ENCODE measurements around the gene CCN6. TPM values are rescaled to one million over a fixed set of nuclear protein-coding genes. Genes with fewer than 3 reads are reported as not detected.

Gene CCN6
- total RNA-seq, 3 donors from 2014 or later (not counting 1 experiment from before 2014, with no cell fraction given) = not detected

- Histone ChIP-seq H3K36me3 (ENCODE audit: control insufficient read depth, insufficient read depth, low read length) (no peaks in the 10 kb centered on the region), H3K27me3 (ENCODE audit: control insufficient read depth, insufficient read depth, low read length) (no peaks in the 10 kb centered on the region), H3K9me3 (ENCODE audit: control insufficient read depth, insufficient read depth, low read length) (no peaks in the 10 kb centered on the region), H3K27ac (ENCODE audit: low read length) (no peak overlapping the region), H3K4me3 (ENCODE audit: low read length) (no peak overlapping the region), H3K4me1 (ENCODE audit: control insufficient read depth, insufficient read depth, low read length) (no peaks in the 10 kb centered on the region)
- no peak for TF ChIP-seq CTCF (IDR thresholded peaks at IDR 0.05)
- Mint-ChIP-seq H3K4me1 (no peaks in the 10 kb centered on the region), H3K27me3 (ENCODE audit: low read depth in 2 of 2) (peaks cover 6 to 49% of the 10 kb centered on the region in 2 donors), H3K27ac (no peak overlapping the region), H3K9me3 (peaks cover 0 to 3% of the 10 kb centered on the region in 2 donors), H3K36me3 (peaks cover 11% of the 10 kb centered on the region), H3K4me3 (no peak overlapping the region)
- 78% methylated on average over 2 of the region's 2 CpGs for WGBS (ENCODE audit: insufficient coverage)
- intact Hi-C loops (cut with micrococcal nuclease) = no loop called here
- no peak for DNase-seq
- no peak for ATAC-seq
Observed at GRCh38 chr6:112106562-112106961, 52.7 kb downstream of the CCN6 start.

GRCh38 chr6:112109262-112109661 is 55.4 kb downstream of the CCN6 start:
- intact Hi-C loops (cut with micrococcal nuclease) = no loop called here
- no peaks in the 10 kb centered on the region for H3K27me3 ChIP-seq (ENCODE audit: control insufficient read depth, insufficient read depth, low read length)
- no peak overlapping the region for H3K27ac Mint-ChIP-seq
- no peaks in the 10 kb centered on the region for H3K4me1 Mint-ChIP-seq
- no peak overlapping the region for H3K4me3 Mint-ChIP-seq
- H3K4me1 ChIP-seq (ENCODE audit: control insufficient read depth, insufficient read depth, low read length) = no peaks in the 10 kb centered on the region
- no peak for ATAC-seq
- no peaks in the 10 kb centered on the region for H3K9me3 ChIP-seq (ENCODE audit: control insufficient read depth, insufficient read depth, low read length)
- H3K27me3 Mint-ChIP-seq (ENCODE audit: low read depth in 2 of 2) = peaks cover 13 to 46% of the 10 kb centered on the region in 2 donors
- peaks cover 10% of the 10 kb centered on the region for H3K36me3 Mint-ChIP-seq
- TF ChIP-seq CTCF (IDR thresholded peaks at IDR 0.05) = no peak
- H3K36me3 ChIP-seq (ENCODE audit: control insufficient read depth, insufficient read depth, low read length) = no peaks in the 10 kb centered on the region
- 93% methylated on average over 9 of the region's 9 CpGs for WGBS (ENCODE audit: insufficient coverage)
- no peak overlapping the region for H3K27ac ChIP-seq (ENCODE audit: low read length)
- no peak for DNase-seq
- peaks cover 0 to 3% of the 10 kb centered on the region in 2 donors for H3K9me3 Mint-ChIP-seq
- H3K4me3 ChIP-seq (ENCODE audit: low read length) = no peak overlapping the region

GRCh38 chr6:112113431-112113830 is 59.5 kb downstream of the CCN6 start:
- no peaks in the 10 kb centered on the region for H3K36me3 ChIP-seq (ENCODE audit: control insufficient read depth, insufficient read depth, low read length)
- DNase-seq (no peak), ATAC-seq (no peak)
- no peaks in the 10 kb centered on the region for H3K9me3 ChIP-seq (ENCODE audit: control insufficient read depth, insufficient read depth, low read length)
- no peak overlapping the region for H3K4me3 ChIP-seq (ENCODE audit: low read length)
- intact Hi-C loops (cut with micrococcal nuclease) = no loop called here
- no peaks in the 10 kb centered on the region for H3K9me3 Mint-ChIP-seq
- H3K36me3 Mint-ChIP-seq = no peaks in the 10 kb centered on the region
- no peak overlapping the region for H3K27ac Mint-ChIP-seq
- H3K4me1 ChIP-seq (ENCODE audit: control insufficient read depth, insufficient read depth, low read length) = no peaks in the 10 kb centered on the region
- H3K4me1 Mint-ChIP-seq = no peaks in the 10 kb centered on the region
- 89% methylated on average over 3 of the region's 3 CpGs for WGBS (ENCODE audit: insufficient coverage)
- no peaks in the 10 kb centered on the region for H3K27me3 ChIP-seq (ENCODE audit: control insufficient read depth, insufficient read depth, low read length)
- TF ChIP-seq CTCF (IDR thresholded peaks at IDR 0.05) = no peak
- no peak overlapping the region for H3K27ac ChIP-seq (ENCODE audit: low read length)
- H3K27me3 Mint-ChIP-seq (ENCODE audit: low read depth in 2 of 2) = peaks cover 20 to 46% of the 10 kb centered on the region in 2 donors
- no peak overlapping the region for H3K4me3 Mint-ChIP-seq

- no peak for TF ChIP-seq CTCF (IDR thresholded peaks at IDR 0.05)
Observed at GRCh38 chr6:112113918-112114317, 60.0 kb downstream of the CCN6 start.

More at GRCh38 chr6:112113918-112114317, 60.0 kb downstream of the CCN6 start:
- H3K27me3 ChIP-seq (ENCODE audit: control insufficient read depth, insufficient read depth, low read length) = no peaks in the 10 kb centered on the region
- H3K36me3 ChIP-seq (ENCODE audit: control insufficient read depth, insufficient read depth, low read length) = no peaks in the 10 kb centered on the region
- no peaks in the 10 kb centered on the region for H3K9me3 ChIP-seq (ENCODE audit: control insufficient read depth, insufficient read depth, low read length)
- Mint-ChIP-seq H3K36me3 (no peaks in the 10 kb centered on the region), H3K4me3 (no peak overlapping the region), H3K9me3 (no peaks in the 10 kb centered on the region), H3K27me3 (ENCODE audit: low read depth in 2 of 2) (peaks cover 20 to 46% of the 10 kb centered on the region in 2 donors), H3K4me1 (no peaks in the 10 kb centered on the region), H3K27ac (no peak overlapping the region)
- no peak overlapping the region for H3K4me3 ChIP-seq (ENCODE audit: low read length)
- intact Hi-C loops (cut with micrococcal nuclease) = no loop called here
- ATAC-seq (no peak), DNase-seq (no peak)
- no peak overlapping the region for H3K27ac ChIP-seq (ENCODE audit: low read length)
- H3K4me1 ChIP-seq (ENCODE audit: control insufficient read depth, insufficient read depth, low read length) = no peaks in the 10 kb centered on the region
